MM.1S (cell line): ENCODE measurements around the gene CD8A.

Experiments
- EZH2 ChIP-seq: fragments of 300-600 bp; sonication (generic); optimal IDR thresholded peaks from 2 replicates; pipeline ENCODE3; 2017; ENCODE audit warnings: low read depth, mild to moderate bottlenecking, antibody characterized with exemption, low read length, mixed read lengths
- EZH2phosphoT487 ChIP-seq: fragments of 300-600 bp; sonication (generic); IDR thresholded peaks from 2 replicates; pipeline ENCODE4 v1.6.1; 2018; ENCODE audit warnings: antibody characterized with exemption, low read length
- TF ChIP-seq, protein P1 (sequence below): fragments of 300-600 bp; sonication (generic); IDR thresholded peaks from 2 replicates; pipeline ENCODE4 v1.5.1; 2016; ENCODE audit warnings: antibody characterized with exemption, low read length, mixed read lengths

DNA sequence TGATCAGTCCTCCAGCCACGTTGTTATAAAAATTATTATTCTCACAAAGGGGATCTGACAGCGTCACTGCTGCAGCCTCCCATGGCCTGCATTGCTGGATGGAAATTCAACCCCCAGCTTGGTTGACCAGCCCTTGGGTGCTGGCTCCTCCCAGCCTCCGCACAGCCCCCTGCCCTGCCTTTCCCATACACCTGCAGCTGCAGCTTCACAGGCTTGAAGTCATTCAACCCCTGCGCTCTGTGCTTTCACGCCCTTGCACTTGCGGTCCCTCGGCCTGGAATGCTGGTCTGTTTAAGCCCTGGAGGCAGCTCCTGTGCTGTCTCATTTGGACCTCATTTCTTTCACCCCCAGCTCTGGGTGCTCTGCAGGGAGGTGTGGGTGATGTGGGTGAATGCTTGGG lies 860 bp upstream of the CD8A start:
- no peak for TF ChIP-seq EZH2
- TF ChIP-seq, protein P1, sequence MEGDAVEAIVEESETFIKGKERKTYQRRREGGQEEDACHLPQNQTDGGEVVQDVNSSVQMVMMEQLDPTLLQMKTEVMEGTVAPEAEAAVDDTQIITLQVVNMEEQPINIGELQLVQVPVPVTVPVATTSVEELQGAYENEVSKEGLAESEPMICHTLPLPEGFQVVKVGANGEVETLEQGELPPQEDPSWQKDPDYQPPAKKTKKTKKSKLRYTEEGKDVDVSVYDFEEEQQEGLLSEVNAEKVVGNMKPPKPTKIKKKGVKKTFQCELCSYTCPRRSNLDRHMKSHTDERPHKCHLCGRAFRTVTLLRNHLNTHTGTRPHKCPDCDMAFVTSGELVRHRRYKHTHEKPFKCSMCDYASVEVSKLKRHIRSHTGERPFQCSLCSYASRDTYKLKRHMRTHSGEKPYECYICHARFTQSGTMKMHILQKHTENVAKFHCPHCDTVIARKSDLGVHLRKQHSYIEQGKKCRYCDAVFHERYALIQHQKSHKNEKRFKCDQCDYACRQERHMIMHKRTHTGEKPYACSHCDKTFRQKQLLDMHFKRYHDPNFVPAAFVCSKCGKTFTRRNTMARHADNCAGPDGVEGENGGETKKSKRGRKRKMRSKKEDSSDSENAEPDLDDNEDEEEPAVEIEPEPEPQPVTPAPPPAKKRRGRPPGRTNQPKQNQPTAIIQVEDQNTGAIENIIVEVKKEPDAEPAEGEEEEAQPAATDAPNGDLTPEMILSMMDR: no peak
- TF ChIP-seq EZH2phosphoT487: no peak
